ENCODE data around the gene TRABD2A.
A peak's percentile ranks its signal among the peaks of the same experiment; 100 is the strongest.
"Not testable (repeated sequence)": the region's sequence is repeated elsewhere in the genome, so short reads cannot be mapped to it uniquely, and the experiment has no call there.

The TRABD2A gene

DNA sequence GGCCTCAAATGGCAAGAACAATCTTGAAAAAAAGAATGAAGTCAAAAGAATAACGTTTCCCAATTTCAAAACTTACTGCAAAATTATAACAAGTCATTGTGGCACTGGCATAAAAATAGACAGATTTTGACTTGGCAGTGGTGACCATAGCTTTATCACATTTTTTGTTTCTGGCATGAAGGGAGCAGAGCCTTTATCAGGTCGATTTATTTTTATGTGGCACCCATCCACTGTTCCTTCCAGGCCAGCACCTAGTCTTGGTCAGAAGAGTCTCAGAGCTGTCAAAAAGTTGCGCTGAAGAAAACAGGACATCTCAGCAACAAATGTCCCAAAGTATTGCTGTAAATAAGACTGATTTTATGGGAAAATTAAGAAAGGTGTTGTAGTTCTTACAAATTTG lies 92.4 kb downstream of the TRABD2A start:
- DNase-seq (ENCODE audit: insufficient read length, low spot score) (no peak), FAIRE-seq (no peak)
- TF ChIP-seq POU2F2 (IDR thresholded peaks at IDR 0.05; ENCODE audit: low read depth, low read length), result no peak
- TF ChIP-seq POLR2A (IDR thresholded peaks at IDR 0.05; ENCODE audit: low read depth, low read length), result no peak
- no peak for TF ChIP-seq TAF1 (IDR thresholded peaks at IDR 0.05; ENCODE audit: low read depth, low read length)
- TF ChIP-seq SPI1 (IDR thresholded peaks at IDR 0.05; ENCODE audit: low read depth, low read length), result no peak
- no peak for TF ChIP-seq POLR2AphosphoS5 (IDR thresholded peaks at IDR 0.05; ENCODE audit: low read depth, low read length)
- no peak for TF ChIP-seq PAX5 (IDR thresholded peaks at IDR 0.05; ENCODE audit: insufficient read depth, low read length, severe bottlenecking)

DNA sequence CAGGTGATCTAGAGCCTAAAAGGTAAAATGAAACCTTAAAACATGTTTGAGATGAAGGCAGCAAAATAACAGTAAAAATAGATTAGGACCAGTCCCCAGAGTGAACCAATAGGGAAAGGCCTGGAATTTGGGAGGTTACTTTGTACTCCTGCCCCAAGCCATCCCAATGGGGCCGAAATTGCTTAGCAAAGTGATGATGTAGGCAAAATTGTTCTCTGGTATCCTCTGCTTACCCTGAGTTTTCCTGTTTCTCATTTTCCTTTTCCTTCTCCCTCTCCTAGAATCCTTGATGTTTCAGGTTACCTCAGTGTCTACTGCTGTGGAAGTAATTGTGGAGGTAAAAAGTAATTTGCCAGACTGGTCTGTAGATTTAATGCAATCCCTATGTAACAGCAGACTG lies 92.9 kb downstream of the TRABD2A start:
- no peak for DNase-seq (ENCODE audit: insufficient read length, low spot score)
- TF ChIP-seq POU2F2 (IDR thresholded peaks at IDR 0.05; ENCODE audit: low read depth, low read length) (no peak), PAX5 (IDR thresholded peaks at IDR 0.05; ENCODE audit: insufficient read depth, low read length, severe bottlenecking) (no peak), POLR2A (IDR thresholded peaks at IDR 0.05; ENCODE audit: low read depth, low read length) (no peak), POLR2AphosphoS5 (IDR thresholded peaks at IDR 0.05; ENCODE audit: low read depth, low read length) (no peak), SPI1 (IDR thresholded peaks at IDR 0.05; ENCODE audit: low read depth, low read length) (no peak), TAF1 (IDR thresholded peaks at IDR 0.05; ENCODE audit: low read depth, low read length) (no peak)
- no peak for FAIRE-seq

DNA sequence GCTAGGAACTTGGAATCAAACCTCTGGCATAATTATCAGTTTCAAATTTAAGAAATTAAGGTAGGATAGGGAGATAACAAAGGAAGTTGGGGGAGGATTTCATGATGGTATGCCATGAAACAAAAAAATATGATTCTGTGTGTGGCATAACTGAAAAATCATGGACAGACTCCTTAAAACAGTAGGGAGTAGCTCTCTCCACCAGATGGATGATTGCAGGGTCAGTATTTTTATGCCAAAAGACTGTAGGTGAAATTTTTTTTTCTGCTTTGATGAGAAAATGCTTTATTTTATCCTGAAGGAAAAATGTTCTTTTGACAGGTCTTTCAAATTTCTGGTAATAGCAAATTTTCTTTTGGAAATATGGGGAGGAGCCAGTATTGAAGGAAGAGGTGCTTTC lies 94.3 kb downstream of the TRABD2A start:
- no peak for TF ChIP-seq POLR2A (IDR thresholded peaks at IDR 0.05; ENCODE audit: low read depth, low read length)
- TF ChIP-seq SPI1 (IDR thresholded peaks at IDR 0.05; ENCODE audit: low read depth, low read length), result no peak
- no peak for TF ChIP-seq TAF1 (IDR thresholded peaks at IDR 0.05; ENCODE audit: low read depth, low read length)
- TF ChIP-seq POU2F2 (IDR thresholded peaks at IDR 0.05; ENCODE audit: low read depth, low read length), result no peak
- TF ChIP-seq PAX5 (IDR thresholded peaks at IDR 0.05; ENCODE audit: insufficient read depth, low read length, severe bottlenecking), result no peak
- no peak for TF ChIP-seq POLR2AphosphoS5 (IDR thresholded peaks at IDR 0.05; ENCODE audit: low read depth, low read length)
- no peak for FAIRE-seq
- DNase-seq (ENCODE audit: insufficient read length, low spot score), result no peak

DNA sequence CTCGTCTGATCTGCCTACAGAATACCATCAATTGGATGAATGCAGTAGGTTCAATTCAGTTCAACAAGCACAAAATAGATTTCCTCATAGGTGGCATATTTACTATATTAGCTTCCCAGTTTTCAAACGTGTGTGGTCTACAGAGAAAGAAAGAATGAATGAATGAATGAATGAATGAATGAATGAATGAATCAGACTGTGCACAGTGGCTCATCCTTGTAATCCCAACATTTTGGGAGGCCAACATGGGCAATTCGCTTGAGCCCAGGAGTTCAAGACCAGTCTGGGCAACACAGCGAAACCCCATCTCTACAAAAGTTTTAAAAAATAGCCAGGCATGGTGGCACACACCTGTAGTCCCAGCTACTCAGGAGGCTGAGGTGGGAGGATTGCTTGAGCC lies 94.9 kb downstream of the TRABD2A start:
- DNase-seq (ENCODE audit: insufficient read length, low spot score), result no peak
- TF ChIP-seq SPI1 (IDR thresholded peaks at IDR 0.05; ENCODE audit: low read depth, low read length), result no peak
- TF ChIP-seq POLR2AphosphoS5 (IDR thresholded peaks at IDR 0.05; ENCODE audit: low read depth, low read length), result no peak
- no peak for FAIRE-seq

DNA sequence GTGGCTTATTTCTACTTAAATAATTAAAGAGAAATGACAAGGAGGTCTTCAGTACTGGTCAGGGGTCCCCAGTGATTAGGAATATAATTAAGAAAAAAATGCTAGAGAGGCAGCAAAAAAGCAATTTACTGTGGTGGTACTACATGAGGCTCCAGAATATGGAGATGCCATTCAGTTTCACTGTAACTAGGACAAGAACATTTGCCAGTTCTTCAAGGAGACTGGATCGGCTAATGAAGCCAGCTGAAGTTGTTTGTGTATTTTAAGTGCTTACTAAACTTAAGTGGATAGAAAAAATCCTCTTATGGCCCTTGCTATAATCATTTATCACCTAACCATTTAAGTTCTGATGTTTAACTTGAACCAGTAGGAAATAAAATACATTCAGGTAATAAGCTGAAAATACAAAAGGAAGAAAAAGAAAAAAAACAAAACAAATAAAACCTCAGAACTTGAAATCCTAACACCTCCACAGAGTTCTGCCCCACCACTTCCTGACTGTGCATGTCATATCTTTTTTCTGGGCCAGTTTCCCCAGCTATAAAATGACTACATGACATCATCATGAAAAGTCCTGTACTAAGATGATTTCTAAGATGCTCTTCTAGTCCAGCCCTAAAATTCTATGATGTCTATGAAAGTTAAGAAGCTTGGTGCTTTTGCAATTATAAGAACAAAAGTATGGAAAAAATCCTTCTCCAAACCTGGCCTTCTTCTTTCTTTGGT lies 98.0 kb downstream of the TRABD2A start:
- FAIRE-seq, result no peak
- DNase-seq (ENCODE audit: insufficient read length, low spot score), result no peak
- TF ChIP-seq POLR2A (IDR thresholded peaks at IDR 0.05; ENCODE audit: low read depth, low read length) (no peak), POLR2AphosphoS5 (IDR thresholded peaks at IDR 0.05; ENCODE audit: low read depth, low read length) (no peak), PAX5 (IDR thresholded peaks at IDR 0.05; ENCODE audit: insufficient read depth, low read length, severe bottlenecking) (no peak), SPI1 (IDR thresholded peaks at IDR 0.05; ENCODE audit: low read depth, low read length) (no peak), POU2F2 (IDR thresholded peaks at IDR 0.05; ENCODE audit: low read depth, low read length) (no peak), TAF1 (IDR thresholded peaks at IDR 0.05; ENCODE audit: low read depth, low read length) (no peak)

DNA sequence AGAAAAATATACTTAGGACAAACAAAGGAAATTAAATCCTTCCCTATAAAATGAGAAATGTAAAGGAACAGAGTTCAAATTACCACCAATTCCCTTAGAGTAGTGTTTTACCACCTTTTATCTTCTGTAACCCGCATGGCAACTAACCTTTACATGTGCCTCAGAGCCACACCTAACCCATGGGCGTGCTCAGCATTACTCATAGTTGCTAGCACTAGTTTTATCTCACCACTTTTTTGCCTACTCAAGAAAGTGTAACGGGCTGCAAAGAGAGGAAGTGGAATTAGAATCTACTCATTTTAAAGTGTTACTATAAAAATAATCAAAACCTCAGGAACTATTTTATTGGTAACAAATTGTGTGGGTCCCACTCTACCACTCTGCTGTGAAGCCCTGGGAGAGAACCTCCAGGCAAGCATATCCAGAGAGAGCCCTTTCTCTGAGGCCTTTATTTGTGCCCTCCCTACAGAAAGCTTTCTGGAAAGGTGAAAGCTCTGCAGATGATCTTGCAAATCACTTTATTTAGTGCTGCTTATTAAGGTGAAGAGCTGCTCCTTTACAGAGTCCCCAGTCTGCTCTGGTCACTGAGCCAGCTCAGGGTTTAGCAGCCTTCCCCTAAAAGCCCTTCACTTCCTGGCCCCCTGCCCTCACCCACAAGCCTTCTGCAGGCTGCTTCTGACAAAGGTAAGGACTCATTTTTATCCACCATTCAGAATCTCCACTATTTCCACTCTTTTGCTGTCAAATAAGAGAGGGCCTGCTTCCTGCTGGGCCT lies 98.8 kb downstream of the TRABD2A start:
- TF ChIP-seq POLR2A (IDR thresholded peaks at IDR 0.05; ENCODE audit: low read depth, low read length) (no peak), POLR2AphosphoS5 (IDR thresholded peaks at IDR 0.05; ENCODE audit: low read depth, low read length) (no peak), SPI1 (IDR thresholded peaks at IDR 0.05; ENCODE audit: low read depth, low read length) (peak; percentile 81), TAF1 (IDR thresholded peaks at IDR 0.05; ENCODE audit: low read depth, low read length) (no peak)
- FAIRE-seq (no peak), DNase-seq (ENCODE audit: insufficient read length, low spot score) (no peak)

DNA sequence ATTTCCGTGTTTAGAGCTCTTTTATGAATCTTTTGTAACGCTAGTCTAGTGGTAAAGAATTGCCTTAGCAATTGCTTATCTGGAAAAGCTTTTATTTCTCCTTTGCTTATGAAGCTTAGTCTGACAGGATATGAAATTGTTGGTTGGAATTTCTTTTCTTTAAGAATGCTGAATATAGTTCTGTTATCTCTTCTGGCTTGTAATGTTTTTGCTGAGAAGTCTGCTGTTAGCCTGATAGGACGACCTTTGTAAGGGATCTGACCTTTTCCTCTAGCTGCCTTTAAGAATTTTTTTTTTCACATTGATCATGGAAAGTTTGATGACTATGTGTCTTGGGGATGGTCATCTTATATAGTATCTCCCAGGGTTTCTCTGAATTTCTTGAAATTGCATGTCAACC lies 101.1 kb downstream of the TRABD2A start:
- DNase-seq (ENCODE audit: insufficient read length, low spot score), result no peak
- TF ChIP-seq POLR2AphosphoS5 (IDR thresholded peaks at IDR 0.05; ENCODE audit: low read depth, low read length) (no peak), TAF1 (IDR thresholded peaks at IDR 0.05; ENCODE audit: low read depth, low read length) (no peak), POU2F2 (IDR thresholded peaks at IDR 0.05; ENCODE audit: low read depth, low read length) (no peak), PAX5 (IDR thresholded peaks at IDR 0.05; ENCODE audit: insufficient read depth, low read length, severe bottlenecking) (no peak), POLR2A (IDR thresholded peaks at IDR 0.05; ENCODE audit: low read depth, low read length) (no peak), SPI1 (IDR thresholded peaks at IDR 0.05; ENCODE audit: low read depth, low read length) (no peak)
- FAIRE-seq, result no peak

DNA sequence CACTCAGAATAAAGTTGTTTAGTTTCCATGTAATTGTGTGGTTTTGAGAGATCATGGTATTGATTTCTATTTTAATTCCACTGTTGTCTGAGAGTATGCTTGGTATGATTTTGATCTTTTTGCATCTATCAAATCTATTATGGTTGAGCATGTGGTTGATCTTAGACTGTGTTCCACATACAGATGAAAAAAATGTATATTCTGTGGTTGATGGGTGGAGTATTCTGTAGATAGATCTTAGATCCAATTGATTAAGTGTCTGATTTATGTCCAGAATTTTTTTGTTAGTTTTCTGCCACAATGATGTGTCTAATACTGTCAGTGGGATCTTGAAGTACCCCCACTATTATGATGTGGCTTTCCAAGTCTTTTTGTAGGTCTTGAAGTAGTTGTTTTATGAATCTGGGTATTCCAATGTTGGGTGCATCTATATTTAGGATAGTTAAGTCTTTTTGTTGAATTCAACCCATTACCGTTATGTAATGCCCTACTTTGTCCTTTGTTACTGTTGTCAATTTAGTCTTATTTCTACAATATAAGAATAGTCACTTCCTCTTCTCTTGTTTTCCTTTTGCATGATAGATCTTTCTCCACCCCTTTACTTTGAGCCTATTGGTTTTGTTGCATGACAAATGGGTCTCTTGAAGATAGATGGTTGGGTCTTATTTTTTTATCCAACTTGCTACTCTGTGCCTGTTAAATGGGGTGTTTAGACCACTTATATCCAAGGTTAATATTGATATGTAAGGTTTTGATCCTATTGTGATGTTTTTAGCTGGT lies 101.8 kb downstream of the TRABD2A start:
- no peak for DNase-seq (ENCODE audit: insufficient read length, low spot score)
- TF ChIP-seq SPI1 (IDR thresholded peaks at IDR 0.05; ENCODE audit: low read depth, low read length) (no peak), TAF1 (IDR thresholded peaks at IDR 0.05; ENCODE audit: low read depth, low read length) (no peak), POLR2A (IDR thresholded peaks at IDR 0.05; ENCODE audit: low read depth, low read length) (no peak), POU2F2 (IDR thresholded peaks at IDR 0.05; ENCODE audit: low read depth, low read length) (no peak)
- FAIRE-seq, result no peak

DNA sequence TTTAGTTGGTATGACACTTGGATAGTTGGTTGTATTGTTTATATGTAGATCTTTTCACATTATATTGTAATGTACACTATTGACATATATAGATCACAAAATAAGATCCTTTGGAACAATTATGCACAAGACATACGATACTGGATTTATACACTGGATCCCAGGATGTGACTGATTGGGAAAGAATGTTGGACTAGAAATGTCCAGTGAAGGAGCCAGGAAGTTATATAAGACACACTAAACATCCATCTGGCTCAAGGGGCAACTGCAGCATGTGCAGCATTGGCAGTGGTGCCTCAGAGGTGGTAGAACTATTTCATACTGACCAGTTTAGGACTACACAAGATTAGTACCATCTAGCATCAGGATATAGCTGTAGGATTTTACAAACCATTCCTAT lies 104.9 kb downstream of the TRABD2A start:
- DNase-seq (ENCODE audit: insufficient read length, low spot score), result no peak
- FAIRE-seq, result no peak
- TF ChIP-seq SPI1 (IDR thresholded peaks at IDR 0.05; ENCODE audit: low read depth, low read length) (no peak), POU2F2 (IDR thresholded peaks at IDR 0.05; ENCODE audit: low read depth, low read length) (no peak), TAF1 (IDR thresholded peaks at IDR 0.05; ENCODE audit: low read depth, low read length) (no peak), PAX5 (IDR thresholded peaks at IDR 0.05; ENCODE audit: insufficient read depth, low read length, severe bottlenecking) (no peak), POLR2A (IDR thresholded peaks at IDR 0.05; ENCODE audit: low read depth, low read length) (no peak), POLR2AphosphoS5 (IDR thresholded peaks at IDR 0.05; ENCODE audit: low read depth, low read length) (no peak)

DNA sequence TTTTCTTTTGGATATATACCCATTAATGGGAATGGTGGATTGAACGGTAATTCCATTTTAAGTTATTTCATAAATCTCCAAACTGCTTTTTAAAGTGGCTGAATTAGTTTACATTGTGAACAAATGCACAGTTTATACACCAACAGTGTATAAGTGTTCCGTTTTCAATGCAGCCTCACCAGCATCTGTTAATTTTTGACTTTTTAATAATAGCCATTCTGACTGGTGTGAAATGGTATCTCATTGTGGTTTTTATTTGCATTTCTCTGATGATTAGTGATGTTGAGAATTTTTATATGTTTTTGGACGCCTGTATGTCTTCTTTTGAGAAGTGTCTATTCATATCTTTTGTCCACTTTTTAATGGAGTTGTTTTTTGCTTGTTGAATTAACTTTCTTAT lies 107.3 kb downstream of the TRABD2A start:
- FAIRE-seq; DNase-seq (ENCODE audit: insufficient read length, low spot score): not testable (repeated sequence)

All from GM12891 (cell line).